ENCODE data around the gene ODF2L.

Gene ODF2L

GRCh38 chr1:86318436-86318835 is 77.7 kb downstream of the ODF2L start:
- no peak for DNase-seq (ENCODE audit: low read depth)

GRCh38 chr1:86317926-86318325 is 78.2 kb downstream of the ODF2L start:
- no peak for DNase-seq (ENCODE audit: low read depth)

- DNase-seq (ENCODE audit: low read depth) = no peak
These were observed 90.4 kb downstream of the ODF2L start for GRCh38 chr1:86305731-86306130.

GRCh38 chr1:86303041-86303690 is 93.0 kb downstream of the ODF2L start:
- DNase-seq (ENCODE audit: low read depth) = no peak

Measured in stimulated activated CD8-positive, alpha-beta memory T cell treated with anti-CD3 and anti-CD28 coated beads, Interleukin-12 subunit alpha, Interleukin-12 subunit beta, amount 100 ng/mL, for 1 hour (primary cell).